IPS DF 4.7 (cell line): Measurements from ENCODE around the gene SPTLC1.

ENCODE experiments used
- DNase-seq: peaks from one replicate; pipeline ENCODE4 v3.0.0-alpha.2; 2013; ENCODE audit warnings: low spot score; ENCODE audit errors: extremely low read depth

Gene SPTLC1

DNA sequence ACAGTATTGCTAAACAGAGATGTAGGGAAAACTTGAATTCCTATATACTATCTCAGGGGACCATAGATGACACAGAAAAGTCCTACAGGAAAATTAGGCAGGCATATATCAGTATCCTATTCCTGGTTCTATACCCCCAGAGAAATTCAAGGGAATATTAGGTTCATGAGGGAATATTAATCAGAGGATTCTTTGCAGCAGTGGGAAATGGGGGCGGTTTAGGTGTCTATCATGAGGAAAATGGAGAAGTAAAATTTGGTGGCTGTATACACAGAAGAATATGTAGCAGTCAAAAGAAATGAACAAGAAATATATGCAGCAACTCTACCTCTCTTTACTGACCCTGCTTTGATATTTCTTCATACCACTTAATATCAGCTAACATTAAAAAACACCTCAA lies 20.0 kb downstream of the SPTLC1 start:
- DNase-seq: no peak

DNA sequence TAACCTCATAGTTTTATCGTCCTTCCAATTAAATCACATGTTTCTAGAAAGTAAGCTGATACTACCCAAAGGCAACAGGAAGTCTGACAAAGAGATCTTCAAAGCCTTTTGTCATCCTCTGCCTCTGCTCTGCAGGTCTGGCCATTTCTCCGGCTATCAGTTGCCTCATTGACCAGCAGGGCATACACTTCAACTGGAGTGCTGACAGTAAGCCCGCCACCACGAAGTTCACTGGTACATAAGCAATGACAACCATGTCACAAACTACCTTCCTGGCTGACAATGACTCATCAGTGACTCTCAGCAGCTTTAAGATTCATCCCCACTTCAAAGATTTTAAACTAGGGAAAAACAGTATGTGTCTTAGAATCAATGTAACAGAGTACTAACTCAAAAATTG lies 20.6 kb downstream of the SPTLC1 start:
- DNase-seq: no peak

GRCh38 chr9:92077888-92078287 lies 37.3 kb downstream of the SPTLC1 start:
- no peak for DNase-seq

DNA sequence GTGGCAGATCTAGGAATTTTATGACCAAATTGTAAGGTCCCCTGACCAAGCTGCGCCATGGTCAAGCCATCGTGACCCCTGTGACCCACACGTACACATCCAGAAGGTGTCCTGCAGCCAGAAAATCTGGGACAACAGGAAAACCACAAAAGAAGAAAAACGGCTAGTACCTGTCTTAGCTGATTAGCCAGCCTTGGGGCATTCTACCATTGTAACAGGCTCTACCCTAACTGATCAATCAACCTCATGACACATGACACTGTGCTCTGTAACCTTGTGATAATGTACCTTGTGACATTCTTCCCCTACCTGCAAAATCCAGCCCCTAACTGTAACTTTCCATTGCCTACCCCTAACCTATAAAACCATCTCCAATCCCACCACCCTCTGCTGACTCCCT lies 43.6 kb downstream of the SPTLC1 start:
- no peak for DNase-seq

DNA sequence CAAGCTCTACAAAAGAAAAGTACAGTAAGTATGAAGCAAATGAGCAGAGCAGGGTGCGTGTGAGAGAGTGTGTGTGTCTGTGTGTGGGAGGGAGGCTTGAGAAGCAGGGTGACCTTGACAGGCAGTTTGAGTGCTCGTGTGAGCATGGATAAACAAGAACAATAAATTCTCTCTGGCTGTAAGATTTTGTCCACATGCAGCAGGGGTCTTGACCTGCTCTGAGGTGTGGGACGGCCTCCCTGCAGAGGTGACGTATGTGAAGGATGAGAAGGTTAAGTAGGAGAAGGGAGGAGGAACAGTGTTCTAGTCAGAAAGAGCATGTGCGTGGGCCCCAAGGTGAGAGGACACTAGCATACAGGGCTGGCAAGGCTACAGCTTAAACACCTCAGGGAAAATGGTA lies 49.0 kb downstream of the SPTLC1 start:
- DNase-seq: no peak

- DNase-seq: no peak
These were observed 50.5 kb downstream of the SPTLC1 start for GRCh38 chr9:92064711-92065110.

DNA sequence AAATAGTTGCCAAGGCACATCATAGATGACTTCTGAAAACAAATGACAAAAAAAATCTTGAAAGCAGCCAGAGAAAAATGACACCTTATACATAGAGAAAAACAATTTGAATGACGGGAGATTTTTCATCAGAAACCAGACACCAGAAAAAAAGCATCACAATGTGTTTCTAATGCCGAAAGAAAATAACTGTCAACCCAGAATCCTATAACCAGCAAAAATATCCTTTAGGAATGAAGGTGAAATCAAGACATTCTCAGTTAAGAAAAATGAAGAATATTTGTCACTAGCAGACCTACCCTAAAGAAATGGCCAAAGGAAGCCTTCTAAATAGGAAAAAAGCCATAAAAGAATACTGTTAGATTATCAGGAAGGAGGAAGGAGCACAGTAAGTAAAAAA lies 54.0 kb downstream of the SPTLC1 start:
- no peak for DNase-seq

GRCh38 chr9:92059661-92060060 lies 55.6 kb downstream of the SPTLC1 start:
- no peak for DNase-seq

DNA sequence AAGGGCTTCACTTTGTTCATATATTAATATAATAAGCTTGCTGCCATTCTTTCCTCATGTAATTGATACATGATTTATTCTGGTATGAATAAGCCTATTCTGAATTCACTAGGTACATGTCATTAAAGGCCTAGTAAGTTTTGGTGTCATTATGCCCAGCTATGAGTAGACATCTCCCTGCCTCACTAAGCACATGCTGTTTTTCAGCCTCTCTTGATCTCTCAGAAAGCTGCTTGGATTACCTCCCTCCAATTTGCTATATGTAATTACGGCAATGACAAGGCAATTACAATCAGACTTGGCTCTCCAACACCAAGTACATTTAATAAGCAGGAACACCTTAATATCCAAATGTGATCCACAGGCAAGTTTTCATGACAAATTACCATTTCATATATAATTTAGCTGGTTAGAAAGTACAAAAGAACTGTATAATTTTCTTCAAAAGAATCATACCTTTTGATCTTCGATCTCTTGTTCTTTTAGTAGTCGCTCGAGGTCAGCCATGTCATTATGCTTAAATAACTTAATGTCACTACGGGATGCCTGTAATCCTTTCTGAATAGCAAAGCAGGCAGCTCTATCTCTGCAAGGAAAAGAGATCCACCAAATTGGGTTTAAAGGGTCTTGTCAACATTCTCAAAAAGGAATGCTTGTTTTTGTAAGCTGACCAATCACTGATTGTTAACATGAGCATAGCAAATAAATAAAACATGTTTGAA lies 56.3 kb downstream of the SPTLC1 start:
- no peak for DNase-seq

- DNase-seq: no peak
These were observed 57.2 kb downstream of the SPTLC1 start for GRCh38 chr9:92058026-92058425.

- DNase-seq: no peak
These were observed 58.0 kb downstream of the SPTLC1 start for GRCh38 chr9:92057226-92057625.

DNA sequence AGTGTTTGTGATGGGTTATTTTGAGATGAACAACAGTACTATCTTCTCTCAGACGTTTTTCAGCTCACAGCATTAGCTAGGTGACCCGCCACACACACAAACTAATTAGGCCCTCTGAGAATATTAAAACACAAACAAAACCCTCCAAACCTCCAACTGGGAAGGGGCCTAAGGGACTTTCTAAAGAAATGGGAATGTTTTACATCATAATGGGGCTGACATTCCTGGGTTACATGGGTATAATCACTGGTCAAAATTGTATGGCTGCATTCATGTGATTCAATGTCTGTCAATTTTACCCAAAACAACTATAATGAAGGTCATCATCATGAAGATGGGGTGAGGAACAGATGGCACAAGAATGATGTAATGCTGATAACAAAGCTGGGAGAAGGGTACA lies 59.6 kb downstream of the SPTLC1 start:
- no peak for DNase-seq

GRCh38 chr9:92048924-92049625 lies 66.1 kb downstream of the SPTLC1 start:
- no peak for DNase-seq

GRCh38 chr9:92047500-92047899 lies 67.7 kb downstream of the SPTLC1 start:
- DNase-seq: no peak

DNA sequence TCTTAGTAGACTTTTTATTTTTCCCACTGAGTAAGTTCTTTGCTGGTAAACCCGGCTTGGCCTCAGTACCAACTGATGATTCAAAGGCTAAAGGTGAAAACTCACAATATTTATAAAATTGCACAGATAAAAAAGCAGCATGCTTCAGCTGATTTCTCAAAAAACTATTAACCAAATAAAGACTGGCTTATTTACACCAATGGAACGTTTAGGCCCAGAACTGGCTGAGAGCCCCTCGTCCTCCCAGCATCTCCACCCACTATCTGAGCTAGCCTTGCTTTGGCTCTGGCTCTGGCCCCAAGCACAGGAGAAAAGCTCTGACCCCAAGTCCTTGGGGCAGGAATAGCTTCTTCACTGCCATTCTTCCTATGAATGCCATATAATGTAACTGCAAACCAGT lies 68.5 kb downstream of the SPTLC1 start:
- no peak for DNase-seq

- no peak for DNase-seq
These were observed 70.3 kb downstream of the SPTLC1 start for GRCh38 chr9:92044936-92045335.

DNA sequence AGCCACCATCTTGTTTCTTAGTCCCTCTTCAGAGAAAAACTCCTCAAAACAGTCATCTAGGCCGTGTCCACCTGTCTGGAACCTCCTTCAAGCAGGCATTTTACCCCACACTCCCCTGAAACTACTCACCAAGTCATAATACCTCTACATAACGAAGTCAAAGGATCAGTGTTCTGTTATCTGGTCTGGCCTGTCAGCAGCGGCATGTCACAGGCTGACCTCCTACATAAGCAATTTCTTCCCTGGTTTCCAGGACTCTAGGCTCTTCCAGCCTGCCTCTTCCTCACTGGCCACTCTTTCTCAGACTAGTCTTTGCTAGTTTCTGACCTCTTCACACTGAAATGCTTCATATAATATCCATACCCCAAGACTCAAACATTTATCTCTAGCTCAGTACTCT lies 72.2 kb downstream of the SPTLC1 start:
- no peak for DNase-seq

DNA sequence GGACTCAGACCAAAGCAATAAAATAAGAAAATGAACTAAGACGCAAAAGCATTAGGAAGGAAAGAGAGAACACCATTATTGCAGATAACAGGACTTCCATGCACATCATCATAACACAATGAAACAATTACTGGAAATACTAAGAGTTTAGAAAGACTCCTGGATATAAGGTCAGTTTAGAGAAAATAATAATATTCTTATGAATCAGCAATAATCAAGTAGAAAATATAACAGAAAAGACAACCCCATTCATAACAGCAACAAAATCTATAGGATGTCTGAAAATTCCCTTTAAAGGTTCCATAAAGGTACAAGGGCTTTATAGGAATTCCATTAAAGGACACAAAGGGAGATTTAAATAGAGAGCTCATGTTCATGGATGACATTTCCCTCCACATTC lies 73.0 kb downstream of the SPTLC1 start:
- no peak for DNase-seq

- no peak for DNase-seq
These were observed 78.5 kb downstream of the SPTLC1 start for GRCh38 chr9:92036756-92037155.

DNA sequence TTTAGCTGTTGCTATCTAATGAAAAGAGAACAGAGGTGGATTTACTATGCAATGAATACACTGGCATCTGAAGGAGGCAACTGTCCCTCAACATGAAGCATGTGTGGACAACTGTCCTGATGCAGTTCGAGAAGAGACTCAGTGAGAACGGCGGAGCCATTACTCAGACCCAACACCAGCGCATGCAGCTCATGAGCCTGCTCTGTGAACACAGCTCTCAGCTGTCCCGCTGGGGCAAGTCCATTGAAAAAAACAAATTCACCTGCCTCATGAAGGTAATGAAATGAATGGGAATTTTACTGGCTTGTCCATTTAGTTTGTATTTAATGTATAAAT lies 78.8 kb downstream of the SPTLC1 start:
- no peak for DNase-seq

DNA sequence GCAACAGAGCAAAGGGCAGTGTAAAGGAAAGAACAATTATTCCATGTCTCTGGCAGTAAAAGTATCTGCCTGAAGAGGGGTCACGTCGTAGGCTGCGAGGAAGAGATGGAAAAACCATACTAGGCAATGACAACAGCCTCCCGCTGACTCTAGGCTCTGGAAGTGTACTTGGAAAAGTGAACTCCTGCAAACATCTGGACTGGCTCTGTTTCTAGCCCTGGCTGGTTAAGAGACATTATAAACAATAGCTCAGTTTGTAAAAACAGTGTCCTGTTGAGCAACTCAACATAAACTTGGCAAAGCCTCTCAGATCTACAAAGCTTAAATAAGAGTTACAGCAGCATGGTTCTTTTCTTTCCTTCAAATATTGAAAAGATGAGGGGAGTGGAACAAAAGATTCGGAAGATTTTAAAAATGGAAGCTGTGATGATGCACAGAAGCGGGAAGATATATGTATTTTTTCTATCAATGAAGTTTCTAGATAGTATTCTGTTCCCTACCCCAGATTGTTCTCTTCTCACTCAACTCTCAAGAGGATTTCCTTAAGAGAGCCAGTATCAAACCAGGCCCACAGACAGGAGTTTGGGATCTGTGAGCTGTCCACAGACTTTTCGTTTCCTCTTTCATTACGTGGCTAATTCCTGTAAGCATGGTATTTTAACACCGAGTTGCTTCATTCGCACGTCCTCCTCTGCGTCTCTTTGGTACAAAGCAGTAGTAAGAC lies 79.4 kb downstream of the SPTLC1 start:
- DNase-seq: no peak

DNA sequence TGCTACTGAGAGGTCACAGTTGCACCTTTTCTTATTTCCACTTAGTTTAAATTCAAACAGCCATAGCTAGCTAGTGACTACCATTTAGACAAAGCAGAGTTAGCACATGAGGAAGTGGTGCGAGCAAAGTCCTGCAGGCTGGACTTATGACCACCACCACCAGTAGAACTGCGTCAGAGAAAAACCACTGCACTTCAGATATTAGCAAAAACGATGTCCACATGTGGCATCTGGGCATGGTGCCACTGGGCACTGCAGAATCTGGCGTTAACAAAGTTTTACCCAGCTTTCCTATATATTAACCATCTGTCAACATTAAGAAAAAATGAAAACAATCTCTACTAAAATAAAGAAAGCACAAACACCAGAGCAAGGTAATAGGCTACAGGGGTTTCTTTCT lies 80.1 kb downstream of the SPTLC1 start:
- DNase-seq: no peak

- DNase-seq: no peak
These were observed 81.2 kb downstream of the SPTLC1 start for GRCh38 chr9:92033991-92034390.
